Fibroblast of the conjunctiva (primary cell): ENCODE data around the gene USP12.
A peak's percentile ranks its signal among the peaks of the same experiment; 100 is the strongest.

Experiments used
- DNase-seq: peaks from one replicate; pipeline ENCODE4 v3.0.0-alpha.2; 2010; ENCODE audit warnings: low read depth

USP12 gene

DNA sequence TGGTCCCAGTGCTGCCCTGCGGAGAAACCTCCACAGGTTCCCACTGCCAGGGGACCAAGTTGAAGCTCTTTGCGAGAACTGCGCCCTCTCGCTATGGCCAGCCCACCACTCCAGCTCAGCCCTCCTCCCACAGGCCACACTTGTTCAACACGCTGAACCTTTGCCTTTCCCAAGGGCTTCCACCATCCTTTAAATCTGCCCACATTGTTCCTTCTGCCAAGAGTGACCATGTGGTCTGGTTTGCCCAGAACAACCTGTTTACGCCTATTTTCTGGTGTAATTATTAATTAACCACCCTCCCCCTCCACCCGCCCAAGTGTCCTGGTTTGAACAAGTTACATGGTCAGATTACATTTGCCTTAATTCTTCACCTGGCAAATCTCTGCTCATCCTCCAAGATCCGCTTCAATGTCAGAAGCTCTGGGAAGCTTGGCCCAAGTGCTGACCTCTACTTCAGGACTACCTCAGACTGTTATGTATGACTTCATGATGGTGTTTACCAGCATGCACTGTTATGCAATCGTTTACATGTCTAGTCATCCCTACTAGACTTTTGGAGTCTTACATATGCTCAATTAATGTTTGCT is 12.0 kb upstream of the USP12 start:
- DNase-seq = no peak

DNA sequence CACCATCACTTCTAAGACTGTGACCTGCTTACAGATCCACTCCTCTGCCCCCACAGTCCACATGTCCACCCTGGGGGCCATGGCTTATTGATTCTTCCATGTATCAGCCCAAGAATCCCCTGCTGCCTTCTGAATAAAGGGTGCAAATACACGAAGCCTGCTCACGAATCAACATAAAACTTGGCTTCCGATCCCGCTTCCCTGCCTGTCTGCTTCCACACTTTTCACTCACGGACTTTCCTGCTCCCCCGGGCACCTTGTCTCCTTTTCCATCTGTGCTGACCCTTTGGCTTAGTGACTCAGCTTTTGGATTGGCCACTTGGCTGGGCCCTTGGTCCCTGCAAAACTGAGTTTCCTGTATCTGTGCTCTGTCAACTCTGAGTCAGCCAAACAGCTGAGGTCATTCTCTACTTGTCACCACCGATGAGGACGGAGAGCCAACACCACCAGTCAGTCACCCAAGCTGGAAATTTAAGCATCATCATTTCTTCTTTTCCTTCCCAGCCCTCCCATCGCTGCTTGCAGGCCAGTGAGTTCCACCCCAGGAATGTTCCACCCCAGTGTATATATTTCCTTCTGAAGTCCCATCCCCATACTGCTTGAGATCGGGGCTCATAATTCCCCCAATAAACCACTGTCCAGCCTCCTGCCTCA is 11.4 kb upstream of the USP12 start:
- DNase-seq = peak; percentile 38

DNA sequence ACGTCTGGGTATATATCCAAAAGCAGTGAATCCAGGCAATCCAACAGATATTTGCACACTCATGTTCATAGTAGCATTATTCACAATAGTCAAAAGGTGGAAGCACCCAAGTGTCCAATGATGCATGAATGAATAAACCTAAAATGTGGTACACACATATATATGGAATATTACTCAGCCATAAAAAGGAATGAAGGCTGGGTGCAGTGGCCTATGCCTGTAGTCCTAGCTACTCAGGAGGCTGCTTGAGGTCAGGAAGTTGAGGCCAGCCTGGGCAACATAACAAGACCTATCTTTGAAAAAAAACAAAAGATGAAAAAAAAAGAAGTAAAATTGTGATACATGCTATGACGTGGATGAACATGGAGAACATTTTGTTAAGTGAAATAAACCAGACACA is 10.4 kb upstream of the USP12 start:
- no peak for DNase-seq

- no peak for DNase-seq
Observed at GRCh38 chr13:27177852-27178251, 6.2 kb upstream of the USP12 start.

GRCh38 chr13:27176470-27177410 is 5.1 kb upstream of the USP12 start:
- no peak for DNase-seq

DNA sequence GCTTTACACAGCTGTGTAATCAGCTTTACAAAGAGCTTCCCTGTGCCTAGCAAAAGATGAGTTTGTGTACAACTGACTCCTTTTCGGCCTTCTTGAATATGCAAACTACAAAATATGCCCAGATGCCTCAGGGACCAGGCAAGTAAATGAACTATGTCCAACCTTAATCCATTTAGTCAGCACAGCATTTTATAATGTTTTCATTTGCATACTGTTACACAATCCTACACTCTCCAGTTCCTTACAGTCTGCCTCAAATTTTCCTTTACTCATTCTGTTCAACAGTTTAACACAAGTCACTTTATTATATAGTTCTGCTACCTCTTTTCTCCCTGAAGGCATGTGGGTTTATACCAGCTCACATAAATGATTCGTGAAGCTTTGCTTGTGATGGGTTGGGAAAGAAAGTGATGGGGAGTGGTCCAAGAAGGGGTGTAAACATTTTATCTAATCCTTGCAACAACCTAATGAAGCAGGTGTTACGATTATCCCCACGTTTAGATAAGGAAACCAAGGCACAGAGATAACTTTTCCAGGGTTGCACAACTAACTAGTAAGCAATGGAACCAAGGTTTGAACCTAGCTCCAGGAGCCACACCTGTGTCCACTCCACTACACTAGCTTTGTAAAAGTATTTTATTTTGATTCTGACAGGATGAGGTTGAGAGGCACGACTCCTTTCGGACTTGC is 3.3 kb upstream of the USP12 start:
- DNase-seq = peak; percentile 52

- DNase-seq = no peak
Observed at GRCh38 chr13:27172495-27172842, 858 bp upstream of the USP12 start.

DNA sequence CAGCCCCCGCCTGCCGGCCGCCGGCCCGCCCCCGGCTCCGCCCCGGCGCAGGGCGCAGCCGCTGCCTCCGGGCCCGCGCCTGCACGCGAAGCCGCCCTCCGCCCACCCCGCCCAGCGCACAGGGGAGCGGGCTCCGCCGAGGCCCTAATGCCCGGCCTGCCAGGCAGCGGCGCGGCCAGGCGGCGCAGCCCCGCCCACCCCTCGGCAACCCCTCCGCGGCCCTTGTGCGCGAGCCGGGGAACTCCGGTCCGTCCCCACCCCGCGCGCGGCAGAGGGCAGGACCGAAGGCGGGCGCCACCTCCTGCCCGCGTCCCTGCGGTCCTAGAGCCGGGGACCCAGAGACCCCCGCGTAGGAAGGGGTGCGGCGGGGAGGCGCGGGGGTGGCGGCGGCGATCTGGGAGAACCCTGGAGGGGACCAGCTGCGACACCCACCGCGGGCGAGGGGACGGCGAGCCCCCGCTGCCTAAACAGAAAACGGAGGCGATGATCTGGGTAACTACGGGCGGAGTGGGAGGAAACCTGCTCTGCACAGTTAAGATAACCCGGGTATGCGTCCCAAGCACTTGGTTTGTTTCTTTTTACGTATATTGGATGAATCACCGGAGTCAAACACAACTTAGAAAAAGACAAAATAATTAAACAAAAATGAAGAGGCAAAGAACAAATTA is 350 bp upstream of the USP12 start:
- DNase-seq = peak; percentile 83

DNA sequence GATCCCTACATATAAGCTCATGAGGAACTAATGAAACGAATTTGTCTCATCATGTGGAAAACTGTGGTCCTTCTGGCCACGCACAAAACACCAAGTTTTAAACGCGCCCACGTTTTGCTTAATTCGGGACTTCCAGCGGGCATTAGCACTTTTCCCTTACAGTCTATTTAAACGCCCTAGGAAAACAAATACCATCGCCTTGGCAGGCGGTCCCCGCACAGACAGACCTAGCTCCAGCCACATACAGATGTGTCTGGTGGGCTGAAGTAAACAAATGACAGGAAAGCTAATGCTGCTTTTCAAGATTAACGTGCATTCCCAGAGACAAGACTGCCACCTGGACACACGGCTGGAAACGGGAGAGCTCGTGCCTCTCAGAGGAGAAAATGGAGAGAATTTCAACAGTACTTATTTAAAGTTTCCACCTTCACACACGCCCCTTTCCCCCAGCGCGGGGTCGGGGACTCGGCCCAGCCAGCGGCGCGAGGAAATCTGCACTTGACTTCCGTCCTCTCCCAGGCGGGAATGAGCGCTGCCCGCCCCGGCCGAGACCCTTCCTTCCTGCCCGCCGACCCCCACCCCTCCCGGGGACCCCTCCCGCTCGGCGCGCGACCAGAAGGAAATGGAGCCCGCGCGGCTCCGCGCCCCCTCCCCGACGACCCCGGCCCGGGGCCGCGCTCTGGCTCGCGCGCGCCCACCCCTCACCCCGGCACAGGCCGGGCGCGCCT is 931 bp downstream of the USP12 start:
- DNase-seq = no peak

DNA sequence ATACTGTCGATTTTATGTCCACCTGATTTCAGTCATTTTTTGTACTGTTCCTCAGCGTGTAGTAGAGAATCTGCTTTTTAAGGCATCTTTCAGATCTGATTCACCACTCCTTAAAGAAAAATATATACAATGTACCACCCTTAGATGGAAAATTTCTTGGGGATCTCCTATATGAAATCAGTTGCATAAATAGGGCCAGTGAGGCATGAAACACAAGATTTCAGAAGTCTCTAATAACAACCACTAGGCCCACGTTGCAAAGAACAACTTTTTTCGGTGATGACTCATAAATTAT is 1.4 kb downstream of the USP12 start:
- DNase-seq = peak; percentile 41

GRCh38 chr13:27168906-27169657 is 2.5 kb downstream of the USP12 start:
- DNase-seq = no peak

DNA sequence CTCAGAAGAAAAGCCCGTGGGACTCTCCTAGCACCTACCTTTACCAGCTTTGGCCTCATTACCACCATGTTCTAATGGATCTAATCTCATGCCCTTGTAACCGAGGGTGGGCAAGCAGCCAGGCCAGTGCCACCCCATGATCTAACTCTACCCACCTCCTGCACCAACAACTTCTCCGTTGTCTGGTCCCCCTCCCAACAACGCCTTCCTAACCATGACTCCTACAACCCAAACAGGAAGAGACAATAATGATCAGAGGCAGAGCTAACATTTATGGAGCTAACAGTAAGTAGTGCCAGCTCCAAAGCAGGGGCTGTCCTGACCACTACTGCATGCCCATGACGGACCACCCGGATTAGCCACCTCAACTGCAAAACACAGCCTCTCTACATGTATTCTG is 3.5 kb downstream of the USP12 start:
- no peak for DNase-seq

DNA sequence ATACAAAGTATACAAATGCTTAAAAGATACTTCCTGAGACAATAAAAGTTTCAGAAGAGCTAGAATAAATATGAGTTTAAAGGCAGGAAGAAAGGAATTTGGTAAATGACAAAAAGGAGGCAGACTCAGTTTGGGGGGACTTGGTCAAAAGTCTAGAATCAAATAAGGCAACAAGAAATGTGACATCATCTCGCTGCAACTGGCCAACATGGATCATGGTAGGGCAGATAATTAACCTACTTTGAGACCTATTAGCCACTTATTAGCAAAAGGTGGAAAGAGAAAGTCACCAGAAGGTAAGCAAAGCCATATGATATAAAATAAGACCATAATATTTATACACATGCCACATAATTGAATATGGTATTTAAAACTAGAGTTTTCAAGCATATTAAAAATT is 5.3 kb downstream of the USP12 start:
- DNase-seq = no peak

GRCh38 chr13:27161980-27162379 is 9.6 kb downstream of the USP12 start:
- DNase-seq = no peak

- DNase-seq = no peak
Observed at GRCh38 chr13:27161423-27161822, 10.2 kb downstream of the USP12 start.

DNA sequence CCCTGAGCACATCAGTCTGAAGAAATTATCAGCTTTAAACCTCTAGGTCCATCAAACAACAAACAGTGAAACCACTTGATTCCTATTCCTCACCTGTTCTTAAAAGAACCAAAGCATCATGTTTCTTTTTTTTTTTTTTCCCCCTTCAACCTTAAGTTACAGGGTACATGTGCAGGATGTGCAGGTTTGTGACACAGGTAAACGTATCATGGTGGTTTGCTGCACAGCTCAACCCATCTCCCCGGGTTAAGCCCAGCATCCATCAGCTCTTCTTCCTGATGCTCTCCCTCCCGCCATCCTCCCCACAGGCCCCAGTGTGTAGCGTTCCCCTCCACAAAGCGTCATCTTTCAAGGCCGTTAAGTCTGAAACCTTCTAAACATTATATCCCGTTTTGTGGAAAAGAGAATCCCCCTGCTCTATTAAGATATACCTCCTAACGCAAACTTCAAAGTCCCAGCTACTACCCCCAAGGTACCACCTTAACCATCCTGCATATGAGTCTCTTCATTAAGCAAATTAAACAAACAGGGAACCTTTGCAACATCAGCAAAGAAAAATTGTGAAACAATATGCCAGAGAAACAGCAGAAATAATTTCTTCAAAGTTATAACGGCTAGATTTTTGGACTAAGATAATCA is 10.8 kb downstream of the USP12 start:
- no peak for DNase-seq

DNA sequence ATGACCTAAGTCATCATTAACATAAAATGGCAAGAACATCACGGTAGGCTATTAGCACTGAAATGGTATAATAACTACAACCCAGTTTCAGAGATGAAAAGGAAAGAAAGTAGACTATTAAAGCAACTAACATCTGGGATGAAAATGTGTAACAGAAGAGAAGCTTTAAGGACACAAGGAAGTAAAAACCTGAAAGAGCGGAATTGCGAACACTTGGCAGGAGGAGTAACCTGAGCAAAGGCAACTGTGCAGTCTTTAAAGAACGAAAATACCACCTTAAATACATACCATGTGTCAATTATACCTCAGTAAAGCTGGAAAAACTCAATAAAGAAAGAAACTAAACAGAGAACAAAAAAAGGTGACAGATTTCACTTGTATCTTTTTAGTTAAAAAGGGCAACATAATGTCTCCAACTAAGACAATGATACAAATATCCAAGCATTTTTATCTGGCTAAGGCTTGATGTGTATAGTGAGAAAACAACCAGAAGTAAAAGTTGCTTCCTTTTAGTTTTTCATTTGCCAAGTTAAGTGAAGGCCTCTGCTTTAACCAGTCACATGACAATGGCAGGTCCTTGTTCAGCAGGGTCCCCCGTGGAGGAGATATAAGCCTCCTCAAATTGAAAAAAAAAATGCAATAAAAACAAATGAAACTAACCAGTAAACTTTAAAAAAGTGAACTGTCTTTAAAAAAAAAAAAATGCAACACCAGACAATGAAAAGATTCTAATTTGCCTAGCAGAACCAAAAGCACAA is 11.6 kb downstream of the USP12 start:
- no peak for DNase-seq

- no peak for DNase-seq
Observed at GRCh38 chr13:27158335-27158734, 13.3 kb downstream of the USP12 start.

DNA sequence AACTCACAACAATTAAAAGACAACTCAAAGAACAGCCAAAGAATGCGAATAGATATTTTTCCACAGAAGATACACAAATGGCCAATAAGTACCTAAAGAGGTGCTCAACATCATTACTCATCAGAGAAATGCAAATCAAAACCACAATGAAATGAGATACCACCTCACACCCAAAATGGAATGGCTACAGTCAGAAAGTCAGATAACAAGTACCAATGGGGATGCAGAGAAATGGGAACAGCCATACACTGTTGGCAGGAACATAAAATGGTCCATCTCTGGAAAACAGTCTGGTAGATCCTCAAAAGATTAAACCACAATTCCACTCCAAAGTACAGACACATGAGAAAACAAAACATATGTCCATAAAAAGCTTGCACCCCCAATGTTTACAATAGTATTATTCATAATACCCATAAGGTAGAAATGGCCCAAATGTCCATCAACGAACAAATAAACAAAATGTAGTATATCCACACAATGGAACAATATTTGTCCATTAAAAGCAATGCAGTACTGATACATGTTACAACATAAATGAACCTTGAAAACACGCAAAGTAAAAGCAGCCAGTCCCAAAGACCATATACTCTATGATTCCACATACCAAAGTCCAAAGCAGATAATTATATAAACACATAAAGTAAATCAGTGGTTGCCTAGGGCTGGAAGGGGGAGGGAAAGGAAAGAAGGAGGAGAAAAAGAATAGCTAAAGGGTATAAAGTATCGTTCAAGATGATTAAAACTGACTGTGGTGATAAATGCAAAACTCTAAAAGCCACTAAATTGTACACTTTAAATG is 19.6 kb downstream of the USP12 start:
- DNase-seq = no peak
